K562 (cell line): ENCODE measurements around the gene CD248. TPM values are rescaled to one million over a fixed set of nuclear protein-coding genes. Genes with fewer than 3 reads are reported as not detected.

Source experiments
- ATF7 ChIP-seq: fragments of 450-650 bp; IDR thresholded peaks from 2 replicates; pipeline ENCODE4 v1.7.1; 2014; ENCODE audit warnings: mild to moderate bottlenecking, moderate library complexity
- FOXK2 ChIP-seq, 2 experiments: fragments of 450-650 bp; IDR thresholded peaks in 1 of 2; conservative IDR thresholded peaks in 1 of 2; 2 replicates each; pipeline ENCODE4 v1.6.1; 2016; ENCODE audit warnings: low read depth in 2 of 2, mild to moderate bottlenecking in 1 of 2
- GTF2E2 ChIP-seq: fragments of 200-800 bp; sonication (Bioruptor generic); IDR thresholded peaks from 2 replicates; pipeline ENCODE4 v1.6.1; 2016; ENCODE audit warnings: missing genetic modification characterization, missing compliant biosample characterization
- RBM14 ChIP-seq: fragments of 200-400 bp; formaldehyde crosslinking; IDR thresholded peaks from 2 replicates; pipeline ENCODE4 v1.6.1; 2018; ENCODE audit warnings: low read depth, mild to moderate bottlenecking, low read length, moderate library complexity, borderline replicate concordance; ENCODE audit not compliant: insufficient read depth
- SMARCE1 ChIP-seq: fragments of 450-650 bp; IDR thresholded peaks from 2 replicates; pipeline ENCODE4 v1.7.1; 2016; ENCODE audit warnings: mild to moderate bottlenecking
- ZNF584 ChIP-seq: fragments of 200-800 bp; sonication (Bioruptor generic); IDR thresholded peaks from 2 replicates; pipeline ENCODE4 v1.6.1; 2016; ENCODE audit warnings: low read depth, mild to moderate bottlenecking, missing genetic modification characterization, missing compliant biosample characterization
- polyA plus RNA-seq, 8 experiments: library from polyadenylated mRNA; depleted of rRNA in 4 of 8; stranded (reverse) in 5 of 8; unstranded in 3 of 8; fragments of >200 nt; fragmentation: Nextera tagmentation in 2 of 8; fragmentation: Illumina TruSeq in 1 of 8; extraction: Ambion mirVana in 2 of 8; extraction: Trizol in 1 of 8; gene quantifications; 2 replicates each; pipeline versions ENCODE4 v1.2.1 to v1.2.3, GENCODE V29; 2011 to 2014; ENCODE audit warnings: inconsistent platforms in 1 of 8, missing spikeins in 1 of 8
- total RNA-seq, 7 experiments: library from RNA; depleted of rRNA in 6 of 7; stranded (reverse); fragments of >200 nt in 6 of 7; fragmentation: Illumina TruSeq in 2 of 7; extraction: Trizol in 2 of 7; gene quantifications; 2 replicates each; pipeline versions ENCODE4 v1.2.1 to v1.2.3, GENCODE V29; 2011 to 2021; ENCODE audit warnings: low replicate concordance in 1 of 7
- TF ChIP-seq, protein P1 (sequence below): fragments of 250-450 bp; sonication (Bioruptor Pico); IDR thresholded peaks from 2 replicates; pipeline ENCODE4 v1.8.0; 2021; ENCODE audit warnings: moderate library complexity, mild to moderate bottlenecking, inconsistent platforms
- TF ChIP-seq, protein P2 (sequence below): fragments of 450-650 bp; IDR thresholded peaks from 2 replicates; pipeline ENCODE4 v1.6.1; 2017; ENCODE audit warnings: antibody characterized with exemption
- TF ChIP-seq, protein P3 (sequence below): sonication (generic); formaldehyde crosslinking; IDR thresholded peaks from 2 replicates; pipeline ENCODE4 v1.8.0; 2022; ENCODE audit warnings: missing genetic modification reagents, mild to moderate bottlenecking, borderline replicate concordance

CD248 gene
- total and polyA plus RNA-seq, 9 of the 15 experiments (the other 6 are each of a cell fraction or from before 2014, with no cell fraction given) = 0.09 TPM; not detected in 8

DNA sequence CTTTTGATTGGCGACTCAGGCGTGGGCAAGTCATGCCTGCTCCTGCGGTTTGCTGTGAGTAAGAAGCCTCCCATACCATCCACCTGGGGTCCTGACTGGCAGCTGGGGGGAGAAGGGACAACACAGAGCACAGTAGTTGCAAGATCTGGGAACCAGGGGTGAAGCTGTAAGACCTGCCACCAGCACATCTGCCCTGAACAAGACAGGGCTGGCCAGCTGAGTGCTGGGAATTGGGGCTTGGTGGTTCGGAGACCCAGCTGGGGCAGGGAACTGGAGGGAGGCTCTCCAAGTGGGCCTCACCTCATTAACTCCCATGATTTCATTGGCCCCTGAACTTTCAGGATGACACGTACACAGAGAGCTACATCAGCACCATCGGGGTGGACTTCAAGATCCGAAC is 45.0 kb downstream of the CD248 start (continued):
- TF ChIP-seq, protein P1, sequence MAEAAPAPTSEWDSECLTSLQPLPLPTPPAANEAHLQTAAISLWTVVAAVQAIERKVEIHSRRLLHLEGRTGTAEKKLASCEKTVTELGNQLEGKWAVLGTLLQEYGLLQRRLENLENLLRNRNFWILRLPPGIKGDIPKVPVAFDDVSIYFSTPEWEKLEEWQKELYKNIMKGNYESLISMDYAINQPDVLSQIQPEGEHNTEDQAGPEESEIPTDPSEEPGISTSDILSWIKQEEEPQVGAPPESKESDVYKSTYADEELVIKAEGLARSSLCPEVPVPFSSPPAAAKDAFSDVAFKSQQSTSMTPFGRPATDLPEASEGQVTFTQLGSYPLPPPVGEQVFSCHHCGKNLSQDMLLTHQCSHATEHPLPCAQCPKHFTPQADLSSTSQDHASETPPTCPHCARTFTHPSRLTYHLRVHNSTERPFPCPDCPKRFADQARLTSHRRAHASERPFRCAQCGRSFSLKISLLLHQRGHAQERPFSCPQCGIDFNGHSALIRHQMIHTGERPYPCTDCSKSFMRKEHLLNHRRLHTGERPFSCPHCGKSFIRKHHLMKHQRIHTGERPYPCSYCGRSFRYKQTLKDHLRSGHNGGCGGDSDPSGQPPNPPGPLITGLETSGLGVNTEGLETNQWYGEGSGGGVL (CRISPR knock-in tag) = no peak
- no peak for TF ChIP-seq RBM14
- TF ChIP-seq ZNF584 (CRISPR knock-in tag) = no peak
- TF ChIP-seq SMARCE1 = no peak
- TF ChIP-seq, protein P2, sequence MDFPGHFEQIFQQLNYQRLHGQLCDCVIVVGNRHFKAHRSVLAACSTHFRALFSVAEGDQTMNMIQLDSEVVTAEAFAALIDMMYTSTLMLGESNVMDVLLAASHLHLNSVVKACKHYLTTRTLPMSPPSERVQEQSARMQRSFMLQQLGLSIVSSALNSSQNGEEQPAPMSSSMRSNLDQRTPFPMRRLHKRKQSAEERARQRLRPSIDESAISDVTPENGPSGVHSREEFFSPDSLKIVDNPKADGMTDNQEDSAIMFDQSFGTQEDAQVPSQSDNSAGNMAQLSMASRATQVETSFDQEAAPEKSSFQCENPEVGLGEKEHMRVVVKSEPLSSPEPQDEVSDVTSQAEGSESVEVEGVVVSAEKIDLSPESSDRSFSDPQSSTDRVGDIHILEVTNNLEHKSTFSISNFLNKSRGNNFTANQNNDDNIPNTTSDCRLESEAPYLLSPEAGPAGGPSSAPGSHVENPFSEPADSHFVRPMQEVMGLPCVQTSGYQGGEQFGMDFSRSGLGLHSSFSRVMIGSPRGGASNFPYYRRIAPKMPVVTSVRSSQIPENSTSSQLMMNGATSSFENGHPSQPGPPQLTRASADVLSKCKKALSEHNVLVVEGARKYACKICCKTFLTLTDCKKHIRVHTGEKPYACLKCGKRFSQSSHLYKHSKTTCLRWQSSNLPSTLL = no peak
- no peak for TF ChIP-seq GTF2E2
- TF ChIP-seq ATF7 = no peak
- TF ChIP-seq FOXK2 (conservative IDR thresholded peaks at IDR 0.05 in 1 of 2, IDR thresholded peaks at IDR 0.05 in 1 of 2; ENCODE audit: low read depth in 2 of 2) = no peak
- TF ChIP-seq, protein P3, sequence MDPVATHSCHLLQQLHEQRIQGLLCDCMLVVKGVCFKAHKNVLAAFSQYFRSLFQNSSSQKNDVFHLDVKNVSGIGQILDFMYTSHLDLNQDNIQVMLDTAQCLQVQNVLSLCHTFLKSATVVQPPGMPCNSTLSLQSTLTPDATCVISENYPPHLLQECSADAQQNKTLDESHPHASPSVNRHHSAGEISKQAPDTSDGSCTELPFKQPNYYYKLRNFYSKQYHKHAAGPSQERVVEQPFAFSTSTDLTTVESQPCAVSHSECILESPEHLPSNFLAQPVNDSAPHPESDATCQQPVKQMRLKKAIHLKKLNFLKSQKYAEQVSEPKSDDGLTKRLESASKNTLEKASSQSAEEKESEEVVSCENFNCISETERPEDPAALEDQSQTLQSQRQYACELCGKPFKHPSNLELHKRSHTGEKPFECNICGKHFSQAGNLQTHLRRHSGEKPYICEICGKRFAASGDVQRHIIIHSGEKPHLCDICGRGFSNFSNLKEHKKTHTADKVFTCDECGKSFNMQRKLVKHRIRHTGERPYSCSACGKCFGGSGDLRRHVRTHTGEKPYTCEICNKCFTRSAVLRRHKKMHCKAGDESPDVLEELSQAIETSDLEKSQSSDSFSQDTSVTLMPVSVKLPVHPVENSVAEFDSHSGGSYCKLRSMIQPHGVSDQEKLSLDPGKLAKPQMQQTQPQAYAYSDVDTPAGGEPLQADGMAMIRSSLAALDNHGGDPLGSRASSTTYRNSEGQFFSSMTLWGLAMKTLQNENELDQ (CRISPR knock-in tag) = no peak
